ENCODE data around the gene SMARCD2. TPM values are rescaled to one million over a fixed set of nuclear protein-coding genes. Genes with fewer than 3 reads are reported as not detected.
"Not testable (repeated sequence)": the region's sequence is repeated elsewhere in the genome, so short reads cannot be mapped to it uniquely, and the experiment has no call there.

SMARCD2 gene
- polyA plus RNA-seq (ENCODE audit: insufficient read length), result 28.6 TPM

GRCh38 chr17:63842540-63843386 lies at the start of gene SMARCD2:
SMARCD2 (minus strand) TSS chr17:63842685; CDS start chr17:63842674, 11 bp downstream.
- peak; percentile 96 for DNase-seq

DNA sequence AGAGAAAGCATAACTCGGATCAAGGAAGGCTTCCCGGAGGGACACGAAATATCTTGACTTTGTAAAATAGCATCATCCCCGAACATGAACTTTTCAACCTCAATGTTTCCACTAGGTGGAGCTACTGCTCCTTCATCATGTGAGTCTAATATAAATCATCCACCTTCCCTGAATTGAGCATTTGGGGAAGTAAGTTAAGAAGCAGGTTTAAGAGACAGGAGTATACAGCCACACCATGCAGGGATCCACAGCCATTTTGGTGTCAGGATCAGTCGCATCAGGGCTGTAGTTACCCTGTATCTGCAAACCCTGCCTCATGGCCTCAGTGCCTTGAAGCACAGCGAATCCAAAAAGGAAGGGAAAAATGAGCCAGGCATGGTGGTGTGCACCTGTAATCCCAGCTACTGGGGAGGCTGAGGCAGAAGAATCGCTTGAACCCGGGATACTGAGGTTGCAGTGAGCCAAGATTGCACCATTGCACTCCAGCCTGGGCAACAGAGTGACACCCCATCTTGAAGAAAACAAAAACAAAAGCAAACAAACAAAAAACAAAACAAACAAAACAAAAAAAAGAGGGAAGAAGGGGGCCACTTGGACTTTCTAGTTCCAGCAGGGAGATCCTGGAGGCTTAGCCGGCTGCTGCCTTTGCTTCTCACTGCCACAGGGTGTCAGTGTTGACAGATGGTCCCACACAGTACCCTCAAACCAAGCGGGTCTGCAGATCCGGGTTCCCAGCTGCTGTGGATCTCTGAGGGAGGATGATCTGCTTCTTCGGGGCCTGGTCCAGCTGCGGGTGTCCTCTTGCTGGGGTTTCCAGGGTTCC lies 46.8 kb upstream of the SMARCD2 start:
- DNase-seq, result not testable (repeated sequence)

DNA sequence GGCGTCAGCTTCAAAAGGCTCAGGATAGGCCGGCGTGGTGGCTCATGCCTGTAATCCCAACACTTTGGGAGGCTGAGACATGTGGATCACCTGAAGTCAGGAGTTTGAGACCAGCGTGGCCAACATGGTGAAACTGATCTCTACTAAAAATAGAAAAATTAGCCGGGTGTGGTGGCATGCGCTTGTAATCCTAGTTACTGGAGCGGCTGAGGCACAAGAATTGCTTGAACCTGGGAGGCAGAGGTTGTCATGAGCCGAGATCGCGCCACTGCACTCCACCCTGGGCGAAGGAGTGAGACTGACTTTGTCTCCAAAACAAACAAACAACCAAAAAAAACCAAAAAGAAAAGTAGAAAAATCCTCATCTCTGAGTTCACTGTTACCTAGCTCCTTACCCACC lies 42.6 kb upstream of the SMARCD2 start:
- not testable (repeated sequence) for DNase-seq

DNA sequence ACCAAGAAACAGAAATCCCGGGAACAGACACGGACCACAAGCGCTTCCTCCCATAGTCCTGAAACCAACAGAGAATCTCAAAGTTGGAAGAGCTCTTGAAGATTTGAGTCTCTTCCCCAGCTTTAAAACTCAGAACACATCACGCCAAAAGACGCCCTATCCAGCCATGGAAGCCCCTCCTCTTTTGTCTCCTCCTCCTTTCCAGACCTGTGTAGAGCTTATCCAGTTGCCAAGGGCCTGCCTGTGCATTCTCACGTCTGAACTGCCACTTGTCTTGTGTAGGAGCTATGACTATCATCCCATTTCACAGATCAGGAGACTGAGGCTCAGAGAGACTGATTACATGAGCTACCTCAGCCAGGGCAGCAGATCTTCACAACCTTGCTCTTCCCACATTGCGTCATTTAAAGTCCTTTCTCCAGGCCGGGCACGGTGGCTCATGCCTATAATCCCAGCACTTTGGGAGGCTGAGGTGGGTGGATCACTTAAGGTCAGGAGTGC lies 40.2 kb upstream of the SMARCD2 start:
- not testable (repeated sequence) for DNase-seq

- peak; percentile 29 for DNase-seq
These were observed 39.6 kb upstream of the SMARCD2 start, which contains the start of gene GH2 for GRCh38 chr17:63881935-63882601. GH2 (minus strand) TSS chr17:63881944; CDS start chr17:63881801, 143 bp downstream.

- DNase-seq, result not testable (repeated sequence)
These were observed 38.9 kb upstream of the SMARCD2 start for GRCh38 chr17:63881337-63881736.

GRCh38 chr17:63880706-63881105 lies 38.2 kb upstream of the SMARCD2 start:
- no peak for DNase-seq

DNA sequence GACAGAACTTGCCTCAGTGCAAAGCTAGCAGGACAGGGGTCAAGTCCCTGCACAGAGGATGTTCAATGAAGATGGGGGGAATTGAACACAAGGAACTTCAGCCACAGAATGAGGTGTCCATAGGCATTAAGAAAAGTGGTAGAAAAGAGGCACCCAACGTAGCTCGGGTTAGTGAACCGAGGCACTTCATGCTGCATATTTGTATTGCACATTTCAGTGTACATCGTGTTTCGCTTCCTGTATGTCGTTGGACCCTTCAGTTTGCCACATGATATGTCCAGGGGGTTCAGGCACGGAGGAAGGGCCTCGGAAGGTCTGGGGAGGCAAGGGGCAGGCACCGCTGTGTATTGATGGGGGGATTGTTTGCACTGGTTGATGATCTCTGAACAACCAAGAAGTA lies 35.9 kb upstream of the SMARCD2 start:
- DNase-seq, result not testable (repeated sequence)

GRCh38 chr17:63874693-63875092 lies 32.2 kb upstream of the SMARCD2 start:
- not testable (repeated sequence) for DNase-seq

DNA sequence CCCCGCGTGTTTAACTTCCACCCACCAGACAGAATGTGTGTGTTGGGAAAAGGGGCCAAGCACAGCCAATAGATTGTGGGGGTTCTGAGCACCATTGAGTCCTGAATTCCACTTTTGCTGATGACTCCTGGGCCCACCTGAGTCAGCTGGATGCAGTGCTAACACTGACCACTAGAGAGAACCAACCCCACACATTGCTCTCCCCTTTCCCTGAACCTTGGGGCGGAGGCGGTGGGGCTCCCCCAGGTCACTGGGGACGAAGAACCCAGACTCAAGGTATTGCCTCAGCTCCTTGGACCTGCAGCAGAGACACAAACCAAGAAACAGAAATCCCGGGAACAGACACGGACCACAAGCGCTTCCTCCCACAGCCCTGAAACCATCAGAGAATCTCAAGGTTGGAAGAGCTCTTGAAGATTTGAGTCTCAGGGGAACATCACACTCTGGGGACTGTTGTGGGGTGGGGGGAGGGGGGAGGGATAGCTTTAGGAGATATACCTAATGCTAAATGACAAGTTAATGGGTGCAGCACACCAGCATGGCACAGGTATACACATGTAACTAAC lies 31.7 kb upstream of the SMARCD2 start:
- DNase-seq, result not testable (repeated sequence)

DNA sequence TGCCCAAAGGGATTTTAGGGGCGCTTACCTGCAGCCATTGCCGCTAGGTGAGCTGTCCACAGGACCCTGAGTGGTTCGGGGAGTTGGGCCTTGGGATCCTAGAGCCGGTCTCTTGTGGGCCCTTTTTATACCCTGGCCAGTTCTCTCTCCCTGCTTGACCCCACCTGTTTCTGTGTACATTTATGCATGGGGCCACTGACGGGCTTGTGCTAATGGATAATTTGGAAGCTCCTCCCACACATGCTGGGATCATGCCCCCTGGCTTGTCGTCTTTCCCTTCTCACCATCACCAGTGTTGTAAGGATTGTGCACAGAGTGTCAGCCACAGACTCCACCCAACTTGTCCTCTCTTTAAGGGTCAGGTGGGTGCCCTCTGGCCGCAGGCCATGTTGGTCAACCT lies 31.1 kb upstream of the SMARCD2 start, which contains the start of gene CSH2:
CSH2 (minus strand) TSS at position 101 of the 400 bp plus-strand sequence; CDS start at position 38, 63 bp downstream.
- DNase-seq, result not testable (repeated sequence)

DNA sequence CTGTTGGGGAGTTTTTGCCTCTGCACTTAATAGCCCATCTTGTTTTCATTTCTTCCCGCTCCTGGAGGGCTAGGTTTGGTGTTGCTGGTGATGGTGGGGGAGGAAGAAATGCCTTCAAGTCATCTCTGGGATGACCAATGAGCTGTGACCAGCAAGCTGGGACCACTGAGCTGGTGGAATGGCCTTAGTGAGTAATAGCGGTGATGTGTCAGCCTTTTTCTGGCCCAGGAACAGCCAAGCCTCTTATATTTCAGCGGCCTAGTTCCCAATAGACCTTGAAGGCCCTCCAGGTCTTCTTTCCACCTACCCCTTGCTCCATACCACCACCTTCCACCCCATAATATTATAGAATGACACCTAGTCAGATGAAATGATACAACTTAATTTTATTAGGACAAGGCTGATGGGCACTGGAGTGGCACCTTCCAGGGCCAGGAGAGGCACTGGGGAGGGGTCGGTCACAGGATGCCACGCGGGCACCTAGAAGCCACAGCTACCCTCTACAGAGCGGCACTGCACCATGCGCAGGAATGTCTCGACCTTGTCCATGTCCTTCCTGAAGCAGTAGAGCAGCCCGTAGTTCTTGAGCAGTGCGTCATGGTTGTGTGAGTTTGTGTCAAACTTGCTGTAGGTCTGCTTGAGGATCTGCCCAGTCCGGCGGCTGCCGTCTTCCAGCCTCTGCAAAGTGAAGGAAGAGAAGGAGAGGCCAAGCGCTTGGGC lies 29.3 kb upstream of the SMARCD2 start:
- DNase-seq, result not testable (repeated sequence)

DNA sequence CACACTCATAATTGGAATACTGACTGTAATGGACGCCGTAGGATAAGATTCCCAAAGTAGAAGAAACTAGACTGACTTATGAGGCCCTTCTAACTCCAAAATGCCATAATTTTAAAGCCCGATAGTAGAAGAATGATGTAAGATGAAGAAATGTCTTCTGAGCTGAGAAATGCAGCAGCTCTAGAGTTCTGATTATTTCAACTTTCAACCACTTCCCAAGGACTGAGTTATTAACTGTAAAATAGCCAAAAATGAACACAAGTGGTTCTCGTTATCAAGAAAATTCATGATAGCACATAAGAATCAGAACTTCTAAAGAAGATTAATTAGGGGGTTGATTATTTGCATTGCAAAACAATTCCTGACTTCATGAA lies 27.8 kb upstream of the SMARCD2 start:
- DNase-seq, result not testable (repeated sequence)

- DNase-seq, result not testable (repeated sequence)
These were observed 27.2 kb upstream of the SMARCD2 start for GRCh38 chr17:63869491-63870291.

- DNase-seq, result not testable (repeated sequence)
These were observed 24.1 kb upstream of the SMARCD2 start for GRCh38 chr17:63866625-63867024.

DNA sequence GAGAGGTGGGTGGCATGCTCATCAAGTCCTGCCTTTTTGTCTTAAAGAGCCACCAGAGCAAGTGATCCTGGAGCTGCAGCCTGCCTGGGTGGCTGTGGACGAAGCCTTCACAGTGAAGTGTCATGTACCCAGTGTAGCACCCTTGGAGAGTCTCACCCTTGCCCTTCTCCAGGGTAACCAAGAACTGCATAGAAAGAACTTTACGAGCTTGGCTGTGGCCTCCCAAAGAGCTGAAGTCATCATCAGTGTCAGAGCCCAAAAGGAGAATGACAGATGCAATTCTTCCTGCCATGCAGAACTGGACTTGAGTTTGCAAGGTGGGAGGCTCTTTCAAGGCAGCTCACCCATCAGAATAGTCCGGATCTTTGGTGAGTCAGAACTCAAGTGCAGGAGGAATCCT lies 16.8 kb upstream of the SMARCD2 start:
- DNase-seq, result no peak

GRCh38 chr17:63856425-63856824 lies 13.9 kb upstream of the SMARCD2 start:
- DNase-seq, result not testable (repeated sequence)

DNA sequence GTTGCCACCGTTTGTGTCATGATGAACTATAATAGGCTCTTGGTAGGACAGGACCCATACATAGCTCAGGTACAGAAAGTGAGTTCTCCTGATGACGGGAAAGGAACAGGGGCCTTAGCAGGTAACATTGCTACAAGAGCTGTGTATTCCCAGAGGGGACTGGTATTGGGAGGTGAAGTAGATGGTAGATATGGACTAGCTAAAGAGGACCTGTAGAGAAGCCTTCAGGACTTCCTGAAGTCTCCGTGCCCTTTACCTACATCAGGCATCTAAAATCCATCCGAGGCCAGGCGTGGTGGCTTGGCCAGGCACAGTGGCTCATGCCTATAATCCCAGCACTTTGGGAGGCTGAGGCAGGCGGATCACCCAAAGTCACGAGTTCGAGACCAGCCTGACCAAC lies 12.7 kb upstream of the SMARCD2 start:
- no peak for DNase-seq

GRCh38 chr17:63854709-63855108 lies 12.2 kb upstream of the SMARCD2 start:
- DNase-seq, result no peak

- no peak for DNase-seq
These were observed 10.8 kb upstream of the SMARCD2 start for GRCh38 chr17:63853260-63853659.
